ENCODE results near the gene DENND1A.

Gene DENND1A

GRCh38 chr9:123331346-123332060 lies 598.4 kb downstream of the DENND1A start:
- no peak for DNase-seq

Data from C1 segment of cervical spinal cord (tissue), 14 donors.